Peyer's patch (tissue), 4 donors: ENCODE measurements around the gene FOXF2.

ENCODE experiments used
- POLR2A ChIP-seq, 2 donors: fragments of 450-650 bp; IDR thresholded peaks; one replicate each; pipeline ENCODE4 v1.5.1; 2017; ENCODE audit warnings: antibody characterized with exemption in 2 of 2, mild to moderate bottlenecking in 2 of 2, moderate library complexity in 2 of 2
- TF ChIP-seq, protein P1 (sequence below), 6 experiments: fragments of 450-650 bp in 4 of 6; fragments of 200-600 bp in 2 of 6; sonication (generic) in 1 of 6; IDR thresholded peaks; one replicate each; pipeline ENCODE4 v1.5.1; 2017 to 2019; ENCODE audit warnings: antibody characterized with exemption in 6 of 6, mild to moderate bottlenecking in 3 of 6, moderate library complexity in 1 of 6

DNA sequence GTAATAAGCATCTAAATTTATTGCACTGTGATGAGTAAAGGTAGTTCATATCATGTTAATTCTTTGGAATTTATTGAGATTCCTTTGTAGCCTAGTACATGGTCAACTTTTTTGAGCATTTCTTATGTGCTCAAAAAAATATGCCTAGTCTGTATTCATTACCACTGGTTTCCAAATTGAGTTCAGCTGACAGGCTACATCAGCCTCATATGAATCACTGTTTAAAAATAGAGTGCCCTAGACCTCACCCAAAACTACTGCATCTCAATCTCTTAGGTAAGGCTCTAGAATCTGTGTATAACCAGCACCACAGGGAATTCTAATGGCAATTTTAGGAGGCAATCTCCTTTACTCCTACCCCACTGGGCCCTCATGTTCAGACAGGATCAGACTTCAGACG lies 16.7 kb upstream of the FOXF2 start:
- TF ChIP-seq, protein P1, sequence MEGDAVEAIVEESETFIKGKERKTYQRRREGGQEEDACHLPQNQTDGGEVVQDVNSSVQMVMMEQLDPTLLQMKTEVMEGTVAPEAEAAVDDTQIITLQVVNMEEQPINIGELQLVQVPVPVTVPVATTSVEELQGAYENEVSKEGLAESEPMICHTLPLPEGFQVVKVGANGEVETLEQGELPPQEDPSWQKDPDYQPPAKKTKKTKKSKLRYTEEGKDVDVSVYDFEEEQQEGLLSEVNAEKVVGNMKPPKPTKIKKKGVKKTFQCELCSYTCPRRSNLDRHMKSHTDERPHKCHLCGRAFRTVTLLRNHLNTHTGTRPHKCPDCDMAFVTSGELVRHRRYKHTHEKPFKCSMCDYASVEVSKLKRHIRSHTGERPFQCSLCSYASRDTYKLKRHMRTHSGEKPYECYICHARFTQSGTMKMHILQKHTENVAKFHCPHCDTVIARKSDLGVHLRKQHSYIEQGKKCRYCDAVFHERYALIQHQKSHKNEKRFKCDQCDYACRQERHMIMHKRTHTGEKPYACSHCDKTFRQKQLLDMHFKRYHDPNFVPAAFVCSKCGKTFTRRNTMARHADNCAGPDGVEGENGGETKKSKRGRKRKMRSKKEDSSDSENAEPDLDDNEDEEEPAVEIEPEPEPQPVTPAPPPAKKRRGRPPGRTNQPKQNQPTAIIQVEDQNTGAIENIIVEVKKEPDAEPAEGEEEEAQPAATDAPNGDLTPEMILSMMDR (IDR thresholded peaks at IDR 0.05): no peak
- no peak for TF ChIP-seq POLR2A (IDR thresholded peaks at IDR 0.05)
